HFF-Myc (cell line): ENCODE results near the gene TUBA3D.
"Not testable (repeated sequence)": the region's sequence is repeated elsewhere in the genome, so short reads cannot be mapped to it uniquely, and the experiment has no call there.

ENCODE experiments used
- DNase-seq: peaks from one replicate; pipeline ENCODE4 v3.0.0-alpha.2; 2011; ENCODE audit warnings: low read depth; ENCODE audit errors: extremely low read depth
- H3K4me3 ChIP-seq: replicated peaks from 2 replicates; pipeline ENCODE4 v1.5.1; 2011; ENCODE audit warnings: low read depth, mild to moderate bottlenecking, control low read depth, low read length
- CTCF ChIP-seq: IDR thresholded peaks from 2 replicates; pipeline ENCODE4 v1.5.1; 2012; ENCODE audit warnings: mild to moderate bottlenecking, low read depth, low read length, control low read depth; ENCODE audit errors: missing control alignments

The TUBA3D gene

GRCh38 chr2:131521961-131522781 is 46.3 kb downstream of the TUBA3D start:
- no peak for TF ChIP-seq CTCF
- H3K4me3 ChIP-seq: no peak overlapping the region
- DNase-seq: no peak

GRCh38 chr2:131525256-131525655 is 49.3 kb downstream of the TUBA3D start:
- DNase-seq, H3K4me3 ChIP-seq: not testable (repeated sequence)

- not testable (repeated sequence) for DNase-seq
- H3K4me3 ChIP-seq: peak within 1 kb of the TSS; percentile 37
Measured at GRCh38 chr2:131527131-131528001, 51.4 kb downstream of the TUBA3D start, which contains the start of gene CCDC74A. CCDC74A (plus strand) TSS chr2:131527888; CDS start chr2:131527971, 83 bp downstream.

GRCh38 chr2:131528981-131529863 is 53.3 kb downstream of the TUBA3D start:
- H3K4me3 ChIP-seq, DNase-seq: not testable (repeated sequence)

- H3K4me3 ChIP-seq, DNase-seq: not testable (repeated sequence)
Measured at GRCh38 chr2:131529864-131530445, 54.0 kb downstream of the TUBA3D start.

GRCh38 chr2:131530626-131531344 is 54.9 kb downstream of the TUBA3D start:
- H3K4me3 ChIP-seq, DNase-seq: not testable (repeated sequence)

- DNase-seq, H3K4me3 ChIP-seq: not testable (repeated sequence)
Measured at GRCh38 chr2:131531547-131532185, 55.7 kb downstream of the TUBA3D start.
